Body of pancreas (tissue), 4 donors: ENCODE data around the gene PARD6B.

Source experiments
- CTCF ChIP-seq, 7 experiments: fragments of 450-650 bp in 4 of 7; fragments of 200-600 bp in 3 of 7; sonication (generic) in 3 of 7; IDR thresholded peaks; one replicate each; pipeline ENCODE4 v1.5.1; 2016 to 2019; ENCODE audit warnings: antibody characterized with exemption in 7 of 7
- POLR2A ChIP-seq, 3 donors: fragments of 450-650 bp; IDR thresholded peaks; one replicate each; pipeline ENCODE4 v1.6.1; 2016; ENCODE audit warnings: antibody characterized with exemption in 3 of 3, mild to moderate bottlenecking in 2 of 3

- TF ChIP-seq CTCF (IDR thresholded peaks at IDR 0.05) (no peak), POLR2A (IDR thresholded peaks at IDR 0.05) (no peak)
Observed at GRCh38 chr20:50754420-50754819, 23.0 kb downstream of the PARD6B start.
